ENCODE data around the gene GLIPR1. TPM values are rescaled to one million over a fixed set of nuclear protein-coding genes. Genes with fewer than 3 reads are reported as not detected.
"Not testable (repeated sequence)": the region's sequence is repeated elsewhere in the genome, so short reads cannot be mapped to it uniquely, and the experiment has no call there.

Gene GLIPR1
- total RNA-seq, 1 experiment from 2014 or later, result 0.13 TPM

DNA sequence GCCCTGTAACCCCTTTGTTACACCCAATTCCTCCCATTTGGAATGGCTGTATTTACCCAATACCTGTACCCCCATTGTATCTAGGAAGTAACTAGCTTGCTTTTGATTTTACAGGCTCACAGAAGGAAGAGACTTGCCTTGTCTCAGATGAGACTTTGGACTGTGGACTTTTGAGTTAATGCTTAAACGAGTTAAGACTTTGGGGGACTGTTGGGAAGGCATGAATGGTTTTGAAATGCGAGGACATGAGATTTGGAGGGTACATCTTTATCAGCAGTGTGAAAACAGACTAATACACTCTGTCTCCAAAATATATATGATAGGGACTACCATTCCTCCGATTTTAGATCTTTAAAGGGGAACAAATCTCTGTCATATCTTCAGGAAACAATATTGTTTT, 38.1 kb upstream of the GLIPR1 start:
- Mint-ChIP-seq H3K36me3 (ENCODE audit: insufficient read depth in 1 of 3, low read depth in 3 of 3) (peaks cover 7 to 18% (median 17%) of the 10 kb centered on the region in 3 experiments), H3K9me3 (peaks cover 11 to 22% of the 10 kb centered on the region in 2 experiments), H3K4me1 (peaks cover 5 to 10% of the 10 kb centered on the region in 2 experiments; a peak in 2 of 4 replicates)
- not testable (repeated sequence) for H3K27ac Mint-ChIP-seq; H3T11ph ChIP-seq (ENCODE audit: low read length); H2BK15ac ChIP-seq (ENCODE audit: low read depth, low read length); H4K5ac ChIP-seq (ENCODE audit: insufficient read length, low read depth, low read length); H3K4me2 ChIP-seq (ENCODE audit: insufficient read depth, insufficient read length, low read length); H3K27me3 ChIP-seq (ENCODE audit: insufficient read depth, low read length); H2AK5ac ChIP-seq (ENCODE audit: insufficient read length, low read length); H2AFZ ChIP-seq (ENCODE audit: low read length); H2BK12ac ChIP-seq (ENCODE audit: insufficient read length, low read depth, low read length); H3K4ac ChIP-seq (ENCODE audit: low read depth, low read length); H4K8ac ChIP-seq (replicated peaks; ENCODE audit: insufficient read length, low read depth, low read length); H2BK5ac ChIP-seq (ENCODE audit: insufficient read length, low read length); H3K4me3 Mint-ChIP-seq; H3K27me3 Mint-ChIP-seq (ENCODE audit: low read depth); H3K56ac ChIP-seq (ENCODE audit: insufficient read length, low read depth, low read length); H3K9me3 ChIP-seq (ENCODE audit: control insufficient read depth, low read depth, low read length); H3K79me1 ChIP-seq (ENCODE audit: insufficient read depth, low read depth, low read length, poor library complexity, severe bottlenecking); H3K18ac ChIP-seq (ENCODE audit: insufficient read length, low read depth, low read length); H3K14ac ChIP-seq (ENCODE audit: insufficient read depth, low read length); H3K23ac ChIP-seq (ENCODE audit: insufficient read length, low read depth, low read length); DNase-seq; H4K91ac ChIP-seq (ENCODE audit: insufficient read length, low read depth, low read length); H3K9ac ChIP-seq (ENCODE audit: extremely low read depth, insufficient read length, low read length); H2BK20ac ChIP-seq (ENCODE audit: low read depth, low read length, poor library complexity, severe bottlenecking); H4K20me1 ChIP-seq (ENCODE audit: control insufficient read depth, insufficient read depth, insufficient read length); H3K4me1 ChIP-seq (ENCODE audit: insufficient read depth, low read length); H3K23me2 ChIP-seq (ENCODE audit: insufficient read length, low read depth, low read length, poor library complexity, severe bottlenecking); H2BK120ac ChIP-seq (ENCODE audit: low read depth, low read length, poor library complexity, severe bottlenecking); H3K27ac ChIP-seq (ENCODE audit: insufficient read length, low read depth, low read length); H3K79me2 ChIP-seq (ENCODE audit: insufficient read depth, low read length)
- WGBS (ENCODE audit: extremely low coverage, insufficient read length, low lambda C conversion rate), result no CpG with 5 or more reads among the region's 3 CpGs
